ENCODE data around the gene TAS2R30. TPM values are rescaled to one million over a fixed set of nuclear protein-coding genes. Genes with fewer than 3 reads are reported as not detected.

TAS2R30 gene
- polyA plus RNA-seq = under 1 TPM in 2 of 4 donors, not detected in 2; 0.03 to 0.12 TPM
- long read RNA-seq, donor 1 = 0 reads
- long read RNA-seq, donor 2 = 0 reads
- long read RNA-seq, donor 3 = 0 reads
- long read RNA-seq, donor 4 = 0 reads
- long read RNA-seq, donor 5 = 0 reads
- long read RNA-seq, donor 6, partial matches to known transcripts = 0 of 1 reads
- long read RNA-seq, donor 6, other reads (novel, unspliced or antisense) = 0 of 1 reads
- long read RNA-seq, donor 7 = 0 reads
- long read RNA-seq, donor 8 = 0 reads
- long read RNA-seq, donor 9 = 0 reads
- long read RNA-seq, donor 10 = 0 reads

- WGBS, 3 donors = 58 to 78% (median 77%) methylated on average over 3 of the region's 3 CpGs
- Histone ChIP-seq H3K27ac (ENCODE audit: low read depth in 1 of 3, low read length in 2 of 3) (no peak within 1 kb of the TSS), H3K27me3 (ENCODE audit: control insufficient read depth in 3 of 3, insufficient read depth in 3 of 3, low read length in 3 of 3) (no peaks in the 10 kb centered on the region), H3K4me1 (ENCODE audit: control insufficient read depth in 3 of 3, insufficient read depth in 2 of 3, low read depth in 1 of 3, low read length in 2 of 3) (no peaks in the 10 kb centered on the region), H3K36me3 (ENCODE audit: control insufficient read depth in 3 of 3, insufficient read depth in 2 of 3, low read depth in 1 of 3, low read length in 3 of 3) (peaks cover 0 to 3% (median 0%) of the 10 kb centered on the region in 3 donors), H3K9me3 (ENCODE audit: control insufficient read depth in 2 of 2, insufficient read depth in 1 of 2, low read depth in 1 of 2, low read length in 1 of 2) (no peaks in the 10 kb centered on the region), H3K4me3 (ENCODE audit: low read depth in 1 of 3, low read length in 3 of 3) (no peak within 1 kb of the TSS)
- FAIRE-seq (no peak), DNase-seq (no peak)
These were observed at the start of gene TAS2R30 for GRCh38 chr12:11134305-11134704. Gene TAS2R30 (minus strand): TSS chr12:11134644. CDS start chr12:11134244, 400 bp downstream.

- no peaks in the 10 kb centered on the region for H3K36me3 ChIP-seq (ENCODE audit: control insufficient read depth in 3 of 3, insufficient read depth in 2 of 3, low read depth in 1 of 3, low read length in 3 of 3)
- DNase-seq (no peak), FAIRE-seq (no peak)
- no peak overlapping the region for H3K27ac ChIP-seq (ENCODE audit: low read depth in 1 of 3, low read length in 2 of 3)
- H3K4me3 ChIP-seq (ENCODE audit: low read depth in 1 of 3, low read length in 3 of 3) = no peak overlapping the region
- H3K27me3 ChIP-seq (ENCODE audit: control insufficient read depth in 3 of 3, insufficient read depth in 3 of 3, low read length in 3 of 3) = no peaks in the 10 kb centered on the region
- H3K4me1 ChIP-seq (ENCODE audit: control insufficient read depth in 3 of 3, insufficient read depth in 2 of 3, low read depth in 1 of 3, low read length in 2 of 3) = no peaks in the 10 kb centered on the region
- H3K9me3 ChIP-seq (ENCODE audit: control insufficient read depth in 2 of 2, insufficient read depth in 1 of 2, low read depth in 1 of 2, low read length in 1 of 2) = no peaks in the 10 kb centered on the region
These were observed 48.6 kb upstream of the TAS2R30 start for GRCh38 chr12:11183011-11183410.

- Histone ChIP-seq H3K36me3 (ENCODE audit: control insufficient read depth in 3 of 3, insufficient read depth in 2 of 3, low read depth in 1 of 3, low read length in 3 of 3) (no peaks in the 10 kb centered on the region), H3K4me1 (ENCODE audit: control insufficient read depth in 3 of 3, insufficient read depth in 2 of 3, low read depth in 1 of 3, low read length in 2 of 3) (no peaks in the 10 kb centered on the region), H3K27ac (ENCODE audit: low read depth in 1 of 3, low read length in 2 of 3) (no peak overlapping the region), H3K27me3 (ENCODE audit: control insufficient read depth in 3 of 3, insufficient read depth in 3 of 3, low read length in 3 of 3) (no peaks in the 10 kb centered on the region), H3K4me3 (ENCODE audit: low read depth in 1 of 3, low read length in 3 of 3) (no peak overlapping the region), H3K9me3 (ENCODE audit: control insufficient read depth in 2 of 2, insufficient read depth in 1 of 2, low read depth in 1 of 2, low read length in 1 of 2) (no peaks in the 10 kb centered on the region)
- DNase-seq = no peak
- FAIRE-seq = no peak
These were observed 48.1 kb upstream of the TAS2R30 start for GRCh38 chr12:11182529-11182928.

- H3K4me1 ChIP-seq (ENCODE audit: control insufficient read depth in 3 of 3, insufficient read depth in 2 of 3, low read depth in 1 of 3, low read length in 2 of 3) = no peaks in the 10 kb centered on the region
- H3K36me3 ChIP-seq (ENCODE audit: control insufficient read depth in 3 of 3, insufficient read depth in 2 of 3, low read depth in 1 of 3, low read length in 3 of 3) = no peaks in the 10 kb centered on the region
- no peak overlapping the region for H3K4me3 ChIP-seq (ENCODE audit: low read depth in 1 of 3, low read length in 3 of 3)
- FAIRE-seq = no peak
- no peaks in the 10 kb centered on the region for H3K9me3 ChIP-seq (ENCODE audit: control insufficient read depth in 2 of 2, insufficient read depth in 1 of 2, low read depth in 1 of 2, low read length in 1 of 2)
- no peak for DNase-seq
- no peak overlapping the region for H3K27ac ChIP-seq (ENCODE audit: low read depth in 1 of 3, low read length in 2 of 3)
- 90 to 100% (median 100%) methylated on average over 1 of the region's 1 CpG for WGBS, 3 donors
- H3K27me3 ChIP-seq (ENCODE audit: control insufficient read depth in 3 of 3, insufficient read depth in 3 of 3, low read length in 3 of 3) = no peaks in the 10 kb centered on the region
These were observed 43.8 kb upstream of the TAS2R30 start for GRCh38 chr12:11178250-11178649.

- WGBS, 3 donors = 88 to 94% (median 92%) methylated on average over 2 of the region's 2 CpGs
These were observed 39.6 kb upstream of the TAS2R30 start for GRCh38 chr12:11174022-11174421.

GRCh38 chr12:11171969-11172675, 37.7 kb upstream of the TAS2R30 start:
- H3K9me3 ChIP-seq (ENCODE audit: control insufficient read depth in 2 of 2, insufficient read depth in 1 of 2, low read depth in 1 of 2, low read length in 1 of 2) = no peaks in the 10 kb centered on the region
- peaks cover under 1 to 13% (median 4%) of the 10 kb centered on the region in 3 donors for H3K4me1 ChIP-seq (ENCODE audit: control insufficient read depth in 3 of 3, insufficient read depth in 2 of 3, low read depth in 1 of 3, low read length in 2 of 3)
- no peak for FAIRE-seq
- H3K27me3 ChIP-seq (ENCODE audit: control insufficient read depth in 3 of 3, insufficient read depth in 3 of 3, low read length in 3 of 3) = no peaks in the 10 kb centered on the region
- 2 to 6% (median 2%) methylated on average over 10 of the region's 10 CpGs for WGBS, 3 donors
- DNase-seq = peak; percentile 17 to 61
- H3K27ac ChIP-seq (ENCODE audit: low read depth in 1 of 3, low read length in 2 of 3) = peak overlapping the region in 2 of 3 donors; percentile 92 to 93
- H3K36me3 ChIP-seq (ENCODE audit: control insufficient read depth in 3 of 3, insufficient read depth in 2 of 3, low read depth in 1 of 3, low read length in 3 of 3) = no peaks in the 10 kb centered on the region
- peak overlapping the region; percentile 59 to 75 (median 63) for H3K4me3 ChIP-seq (ENCODE audit: low read depth in 1 of 3, low read length in 3 of 3)

More at GRCh38 chr12:11174022-11174421, 39.6 kb upstream of the TAS2R30 start:
- Histone ChIP-seq H3K27me3 (ENCODE audit: control insufficient read depth in 3 of 3, insufficient read depth in 3 of 3, low read length in 3 of 3) (no peaks in the 10 kb centered on the region), H3K9me3 (ENCODE audit: control insufficient read depth in 2 of 2, insufficient read depth in 1 of 2, low read depth in 1 of 2, low read length in 1 of 2) (no peaks in the 10 kb centered on the region), H3K4me1 (ENCODE audit: control insufficient read depth in 3 of 3, insufficient read depth in 2 of 3, low read depth in 1 of 3, low read length in 2 of 3) (peaks cover 0 to 12% (median 3%) of the 10 kb centered on the region in 3 donors), H3K27ac (ENCODE audit: low read depth in 1 of 3, low read length in 2 of 3) (no peak overlapping the region), H3K4me3 (ENCODE audit: low read depth in 1 of 3, low read length in 3 of 3) (no peak overlapping the region), H3K36me3 (ENCODE audit: control insufficient read depth in 3 of 3, insufficient read depth in 2 of 3, low read depth in 1 of 3, low read length in 3 of 3) (no peaks in the 10 kb centered on the region)
- DNase-seq = no peak
- FAIRE-seq = no peak

GRCh38 chr12:11171145-11171968, 36.9 kb upstream of the TAS2R30 start, which contains the start of gene SMIM10L1:
Gene SMIM10L1 (plus strand): TSS chr12:11171194. CDS start chr12:11171357, 163 bp downstream.
- Histone ChIP-seq H3K9me3 (ENCODE audit: control insufficient read depth in 2 of 2, insufficient read depth in 1 of 2, low read depth in 1 of 2, low read length in 1 of 2) (no peaks in the 10 kb centered on the region), H3K36me3 (ENCODE audit: control insufficient read depth in 3 of 3, insufficient read depth in 2 of 3, low read depth in 1 of 3, low read length in 3 of 3) (peaks cover 0 to under 1% (median 0%) of the 10 kb centered on the region in 3 donors), H3K4me3 (ENCODE audit: low read depth in 1 of 3, low read length in 3 of 3) (peak within 1 kb of the TSS; percentile 59 to 75 (median 63)), H3K27ac (ENCODE audit: low read depth in 1 of 3, low read length in 2 of 3) (peak within 1 kb of the TSS; percentile 92 to 99 (median 93)), H3K27me3 (ENCODE audit: control insufficient read depth in 3 of 3, insufficient read depth in 3 of 3, low read length in 3 of 3) (no peaks in the 10 kb centered on the region), H3K4me1 (ENCODE audit: control insufficient read depth in 3 of 3, insufficient read depth in 2 of 3, low read depth in 1 of 3, low read length in 2 of 3) (peaks cover 2 to 16% (median 6%) of the 10 kb centered on the region in 3 donors)
- 0% methylated on average over 66 to 70 of the region's 70 CpGs for WGBS, 3 donors
- DNase-seq = peak; percentile 92 to 97
- FAIRE-seq = no peak

- WGBS, 3 donors = 1 to 4% (median 3%) methylated on average over 4 of the region's 4 CpGs
These were observed 36.3 kb upstream of the TAS2R30 start for GRCh38 chr12:11170810-11171144.

More at GRCh38 chr12:11170810-11171144, 36.3 kb upstream of the TAS2R30 start:
- peaks cover 2 to 17% (median 10%) of the 10 kb centered on the region in 3 donors for H3K4me1 ChIP-seq (ENCODE audit: control insufficient read depth in 3 of 3, insufficient read depth in 2 of 3, low read depth in 1 of 3, low read length in 2 of 3)
- H3K4me3 ChIP-seq (ENCODE audit: low read depth in 1 of 3, low read length in 3 of 3) = peak overlapping the region; percentile 59 to 75 (median 63)
- no peaks in the 10 kb centered on the region for H3K9me3 ChIP-seq (ENCODE audit: control insufficient read depth in 2 of 2, insufficient read depth in 1 of 2, low read depth in 1 of 2, low read length in 1 of 2)
- peaks cover 0 to 4% (median 4%) of the 10 kb centered on the region in 3 donors for H3K36me3 ChIP-seq (ENCODE audit: control insufficient read depth in 3 of 3, insufficient read depth in 2 of 3, low read depth in 1 of 3, low read length in 3 of 3)
- DNase-seq (no peak), FAIRE-seq (no peak)
- peak overlapping the region; percentile 92 to 99 (median 93) for H3K27ac ChIP-seq (ENCODE audit: low read depth in 1 of 3, low read length in 2 of 3)
- H3K27me3 ChIP-seq (ENCODE audit: control insufficient read depth in 3 of 3, insufficient read depth in 3 of 3, low read length in 3 of 3) = no peaks in the 10 kb centered on the region
